Liver (tissue), 2 donors: ENCODE measurements around the gene NXT1.

Source experiments
- CTCF ChIP-seq: fragments of 150-350 bp; IDR thresholded peaks from 2 replicates; pipeline ENCODE4 v1.5.1; 2017; ENCODE audit warnings: improper control_type of control experiment, low read depth, low read length; ENCODE audit not compliant: missing input control
- MAX ChIP-seq: IDR thresholded peaks from 2 replicates; pipeline ENCODE4 v1.6.1; 2016; ENCODE audit warnings: antibody characterized with exemption
- ZBTB33 ChIP-seq: IDR thresholded peaks from 2 replicates; pipeline ENCODE4 v1.6.1; 2016; ENCODE audit warnings: antibody characterized with exemption
- donor health status: healthy.

GRCh38 chr20:23336476-23336875 is 14.1 kb upstream of the NXT1 start:
- TF ChIP-seq ZBTB33 (no peak), CTCF (no peak), MAX (no peak)
